Endothelial cell of umbilical vein (primary cell): ENCODE measurements around the gene SCYGR4. TPM values are rescaled to one million over a fixed set of nuclear protein-coding genes. Genes with fewer than 3 reads are reported as not detected.

Experiments used
- BruUV-seq: library from RNA; stranded (reverse); fragments of 400-500 nt; replicated peaks from 2 replicates; lab custom pipeline; 2021; lab: Mats Ljungman, UMichigan
- CTCF ChIA-PET: fragments of 300-600, 350-600 bp; sonication (Branson Sonifier 250); formaldehyde crosslinking; loops from one replicate; lab custom pipeline; 2021; ENCODE audit warnings: antibody characterized with exemption, inconsistent platforms; lab: Charles Lee
- POLR2A ChIA-PET: fragments of 300-600, 350-600 bp; sonication (Branson Sonifier 250); formaldehyde crosslinking; loops from one replicate; lab custom pipeline; 2021; ENCODE audit warnings: antibody characterized with exemption, inconsistent platforms; lab: Charles Lee
- DNase-seq: peaks from one replicate; pipeline ENCODE4 v3.0.0-alpha.2; 2011; ENCODE audit warnings: low read depth, low spot score
- FAIRE-seq: peaks from 2 replicates; lab custom pipeline; 2011; peaks lifted over from hg19 to GRCh38; lab: Jason Lieb, UNC
- H2AFZ ChIP-seq: 2 replicates; pipeline ENCODE4 v1.6.0; 2012; ENCODE audit warnings: low read depth, low read length, control low read depth, inconsistent platforms
- H3K27ac ChIP-seq: 2 replicates; pipeline ENCODE4 v1.5.1; 2011; ENCODE audit warnings: low read depth, mild to moderate bottlenecking, control low read depth, low read length, moderate library complexity; ENCODE audit not compliant: insufficient read depth
- H3K27me3 ChIP-seq, 2 experiments: 2 replicates each; pipeline versions ENCODE4 v1.6.0 to v1.6.1; 2011; ENCODE audit warnings: low read length in 2 of 2, mixed read lengths in 1 of 2; ENCODE audit not compliant: control insufficient read depth in 2 of 2, insufficient read depth in 2 of 2
- H3K36me3 ChIP-seq, 2 experiments: 2 replicates in 1 of 2; 3 replicates in 1 of 2; pipeline ENCODE4 v1.5.1; 2011; ENCODE audit warnings: low read length in 2 of 2, mild to moderate bottlenecking in 1 of 2, moderate library complexity in 1 of 2; ENCODE audit not compliant: control insufficient read depth in 2 of 2, insufficient read depth in 2 of 2; ENCODE audit errors: extremely low read depth in 1 of 2
- H3K4me1 ChIP-seq: 3 replicates; pipeline ENCODE4 v1.5.1; 2011; ENCODE audit warnings: mild to moderate bottlenecking, low read length; ENCODE audit not compliant: control insufficient read depth, insufficient read depth; ENCODE audit errors: extremely low read depth
- H3K4me2 ChIP-seq: 2 replicates; pipeline ENCODE4 v1.6.1; 2011; ENCODE audit warnings: low read length, control low read depth, mixed read lengths; ENCODE audit not compliant: insufficient read depth
- H3K4me3 ChIP-seq, 3 experiments: fragments of 200-600 bp in 1 of 3; sonication (generic), shearing (Covaris generic) in 1 of 3; replicated peaks in 1 of 3; 2 replicates each; pipeline ENCODE4 v1.5.1; 2011 to 2016; ENCODE audit warnings: control low read depth in 3 of 3, low read length in 3 of 3, mild to moderate bottlenecking in 2 of 3, inconsistent platforms in 1 of 3, low read depth in 1 of 3, moderate library complexity in 1 of 3; ENCODE audit not compliant: insufficient read depth in 1 of 3
- H3K79me2 ChIP-seq: 2 replicates; pipeline ENCODE4 v1.6.0; 2012; ENCODE audit warnings: low read length, inconsistent platforms; ENCODE audit not compliant: control insufficient read depth, insufficient read depth
- H3K9ac ChIP-seq: replicated peaks from 2 replicates; pipeline ENCODE3; 2011; ENCODE audit warnings: low read length, control low read depth; ENCODE audit not compliant: insufficient read depth; ENCODE audit errors: extremely low read depth
- H3K9me1 ChIP-seq: replicated peaks from 3 replicates; pipeline ENCODE4 v1.6.0; 2011; ENCODE audit warnings: mild to moderate bottlenecking, low read length; ENCODE audit not compliant: control insufficient read depth, insufficient read depth; ENCODE audit errors: extremely low read depth
- H3K9me3 ChIP-seq: replicated peaks from 2 replicates; pipeline ENCODE4 v1.5.1; 2012; ENCODE audit warnings: low read length, inconsistent platforms; ENCODE audit not compliant: control insufficient read depth, insufficient read depth
- H4K20me1 ChIP-seq: replicated peaks from 2 replicates; pipeline ENCODE3; 2011; ENCODE audit warnings: mild to moderate bottlenecking, low read length; ENCODE audit not compliant: control insufficient read depth, insufficient read depth; ENCODE audit errors: extremely low read depth
- EZH2 ChIP-seq: IDR thresholded peaks from 2 replicates; pipeline ENCODE4 v1.6.1; 2012; ENCODE audit warnings: borderline replicate concordance, low read depth, mild to moderate bottlenecking, moderate library complexity, low read length, inconsistent platforms; ENCODE audit not compliant: severe bottlenecking
- FOS ChIP-seq: IDR thresholded peaks from 2 replicates; pipeline ENCODE4 v1.6.1; 2011; ENCODE audit warnings: mild to moderate bottlenecking, low read length, moderate library complexity, borderline replicate concordance; ENCODE audit not compliant: insufficient read depth
- GATA2 ChIP-seq: IDR thresholded peaks from 2 replicates; pipeline ENCODE4 v1.7.0; 2011; ENCODE audit warnings: low read depth, mild to moderate bottlenecking, moderate library complexity, mixed read lengths, low read length; ENCODE audit not compliant: insufficient read length, insufficient read depth
- JUN ChIP-seq: IDR thresholded peaks from 2 replicates; pipeline ENCODE4 v1.6.1; 2011; ENCODE audit warnings: borderline replicate concordance, low read depth; ENCODE audit not compliant: insufficient read length, insufficient read depth
- MYC ChIP-seq: IDR thresholded peaks from one replicate; pipeline ENCODE4 v1.6.1; 2011; ENCODE audit warnings: mild to moderate bottlenecking, low read depth, low read length
- POLR2A ChIP-seq: IDR thresholded peaks from 2 replicates; pipeline ENCODE4 v1.6.1; 2012; ENCODE audit warnings: low read depth, mild to moderate bottlenecking, control low read depth, low read length
- POLR2AphosphoS5 ChIP-seq: IDR thresholded peaks from 2 replicates; pipeline ENCODE4 v1.6.1; 2012; ENCODE audit warnings: low read depth, mild to moderate bottlenecking, control low read depth, low read length, moderate library complexity; ENCODE audit not compliant: insufficient read depth
- dilution Hi-C: fragments of 300-500 bp; cut with MboI; formaldehyde crosslinking; loops from one replicate; pipeline ENCODE4 v1.15.0; 2019; ENCODE audit warnings: low sequenced_read_pairs; ENCODE audit not compliant: extremely low pct_ligation_motif_present
- intact Hi-C: fragments of 100-400 bp; cut with micrococcal nuclease; formaldehyde crosslinking; loops from one replicate; pipeline ENCODE4 v1.10.0; 2022
- polyA plus RNA-seq, 4 experiments: library from polyadenylated mRNA; depleted of rRNA in 3 of 4; stranded (reverse) in 3 of 4; unstranded in 1 of 4; fragments of >200 nt; gene quantifications; 2 replicates each; pipeline versions ENCODE4 v1.2.1 to v1.2.3, GENCODE V29; 2011 to 2012; ENCODE audit warnings: missing spikeins in 1 of 4
- total RNA-seq: library from RNA; stranded (reverse); gene quantifications from 2 replicates; pipeline ENCODE4 v1.2.3, GENCODE V29; 2021
- TF ChIP-seq, protein P1 (sequence below): IDR thresholded peaks from 2 replicates; pipeline ENCODE4 v1.6.1; 2011; ENCODE audit not compliant: insufficient read depth, insufficient read length
- TF ChIP-seq, protein P2 (sequence below), 2 donors: IDR thresholded peaks; 1 replicate in 1 of 2; 2 replicates in 1 of 2; pipeline ENCODE4 v1.5.1; 2011; ENCODE audit warnings: low read length in 2 of 2, mild to moderate bottlenecking in 2 of 2, moderate library complexity in 2 of 2, control low read depth in 1 of 2, inconsistent platforms in 1 of 2, low read depth in 1 of 2; ENCODE audit not compliant: insufficient read depth in 1 of 2; ENCODE audit errors: extremely low read depth in 1 of 2

Gene SCYGR4
- total and polyA plus RNA-seq, 2 donors (not counting 3 experiments of a cell fraction or from before 2014, with no cell fraction given) = not detected

- Histone ChIP-seq H3K4me3 (no peak overlapping the region), H3K27me3 (no peaks in the 10 kb centered on the region), H3K4me2 (no peak overlapping the region), H3K9ac (no peak overlapping the region), H4K20me1 (no peaks in the 10 kb centered on the region), H3K9me1 (no peaks in the 10 kb centered on the region), H3K36me3 (no peaks in the 10 kb centered on the region), H3K79me2 (no peaks in the 10 kb centered on the region), H3K4me1 (no peaks in the 10 kb centered on the region), H2AFZ (no peak overlapping the region), H3K27ac (no peak overlapping the region), H3K9me3 (no peaks in the 10 kb centered on the region)
- dilution Hi-C loops (no loop called here), intact Hi-C loops (no loop called here)
- BruUV-seq = no TSS peak
- TF ChIP-seq, protein P1, sequence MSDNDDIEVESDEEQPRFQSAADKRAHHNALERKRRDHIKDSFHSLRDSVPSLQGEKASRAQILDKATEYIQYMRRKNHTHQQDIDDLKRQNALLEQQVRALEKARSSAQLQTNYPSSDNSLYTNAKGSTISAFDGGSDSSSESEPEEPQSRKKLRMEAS = no peak
- TF ChIP-seq JUN (no peak), MYC (no peak), POLR2AphosphoS5 (no peak), GATA2 (no peak), FOS (no peak), EZH2 (no peak), POLR2A (no peak)
- TF ChIP-seq, protein P2, sequence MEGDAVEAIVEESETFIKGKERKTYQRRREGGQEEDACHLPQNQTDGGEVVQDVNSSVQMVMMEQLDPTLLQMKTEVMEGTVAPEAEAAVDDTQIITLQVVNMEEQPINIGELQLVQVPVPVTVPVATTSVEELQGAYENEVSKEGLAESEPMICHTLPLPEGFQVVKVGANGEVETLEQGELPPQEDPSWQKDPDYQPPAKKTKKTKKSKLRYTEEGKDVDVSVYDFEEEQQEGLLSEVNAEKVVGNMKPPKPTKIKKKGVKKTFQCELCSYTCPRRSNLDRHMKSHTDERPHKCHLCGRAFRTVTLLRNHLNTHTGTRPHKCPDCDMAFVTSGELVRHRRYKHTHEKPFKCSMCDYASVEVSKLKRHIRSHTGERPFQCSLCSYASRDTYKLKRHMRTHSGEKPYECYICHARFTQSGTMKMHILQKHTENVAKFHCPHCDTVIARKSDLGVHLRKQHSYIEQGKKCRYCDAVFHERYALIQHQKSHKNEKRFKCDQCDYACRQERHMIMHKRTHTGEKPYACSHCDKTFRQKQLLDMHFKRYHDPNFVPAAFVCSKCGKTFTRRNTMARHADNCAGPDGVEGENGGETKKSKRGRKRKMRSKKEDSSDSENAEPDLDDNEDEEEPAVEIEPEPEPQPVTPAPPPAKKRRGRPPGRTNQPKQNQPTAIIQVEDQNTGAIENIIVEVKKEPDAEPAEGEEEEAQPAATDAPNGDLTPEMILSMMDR (IDR thresholded peaks at IDR 0.05; ENCODE audit: extremely low read depth in 1 of 2, insufficient read depth in 1 of 2, low read depth in 1 of 2, low read length in 2 of 2) = no peak
- ChIA-PET POLR2A (no interaction called here), CTCF (no interaction called here)
- DNase-seq = no peak
- no peak for FAIRE-seq
Observed at GRCh38 chr2:227607941-227608340, 9.4 kb upstream of the SCYGR4 start.
